NCI-H446 treated with DMSO at 0.1 percent for 48 hours (cell line): ENCODE measurements around the gene RBM38.

Experiments used
- DNase-seq: peaks from one replicate; lab custom pipeline; 2025; lab: John Stamatoyannopoulos, UW

Gene RBM38

GRCh38 chr20:57456116-57456515 is 64.9 kb downstream of the RBM38 start:
- DNase-seq = no peak

GRCh38 chr20:57457243-57458095 is 66.3 kb downstream of the RBM38 start:
- DNase-seq = no peak

GRCh38 chr20:57458400-57459160 is 67.4 kb downstream of the RBM38 start:
- DNase-seq = peak; percentile 2
